GM21447 (cell line): ENCODE results near the gene CITED2.

Experiments used
- ATAC-seq: cut with Tn5 transposase; IDR thresholded peaks from one replicate; pipeline ENCODE4 v1.9.1; 2021; ENCODE audit not compliant: unreplicated experiment

Gene CITED2

GRCh38 chr6:139386404-139386803, 12.0 kb upstream of the CITED2 start:
- ATAC-seq = no peak

- no peak for ATAC-seq
Measured at GRCh38 chr6:139381216-139381865, 6.9 kb upstream of the CITED2 start.

- no peak for ATAC-seq
Measured at GRCh38 chr6:139380611-139381010, 6.2 kb upstream of the CITED2 start.

GRCh38 chr6:139380168-139380567, 5.7 kb upstream of the CITED2 start:
- no peak for ATAC-seq

- ATAC-seq = no peak
Measured at GRCh38 chr6:139378882-139379341, 4.5 kb upstream of the CITED2 start.

- ATAC-seq = no peak
Measured at GRCh38 chr6:139378226-139378625, 3.8 kb upstream of the CITED2 start.

GRCh38 chr6:139376604-139377218, 2.3 kb upstream of the CITED2 start:
- no peak for ATAC-seq

- no peak for ATAC-seq
Measured at GRCh38 chr6:139376017-139376330, 1.5 kb upstream of the CITED2 start.

- peak; percentile 51 for ATAC-seq
Measured at GRCh38 chr6:139375226-139376016, 973 bp upstream of the CITED2 start.

- ATAC-seq = peak; percentile 23
Measured at GRCh38 chr6:139373928-139374356, 506 bp downstream of the CITED2 start.

GRCh38 chr6:139373154-139373927, 1.1 kb downstream of the CITED2 start:
- peak; percentile 20 for ATAC-seq

GRCh38 chr6:139372326-139373153, 1.9 kb downstream of the CITED2 start:
- ATAC-seq = no peak

- no peak for ATAC-seq
Measured at GRCh38 chr6:139371421-139372203, 2.8 kb downstream of the CITED2 start.

GRCh38 chr6:139370999-139371345, 3.5 kb downstream of the CITED2 start:
- no peak for ATAC-seq

GRCh38 chr6:139370283-139370998, 4.0 kb downstream of the CITED2 start:
- ATAC-seq = no peak

- ATAC-seq = no peak
Measured at GRCh38 chr6:139369568-139370282, 4.7 kb downstream of the CITED2 start.

GRCh38 chr6:139369068-139369467, 5.4 kb downstream of the CITED2 start:
- no peak for ATAC-seq

GRCh38 chr6:139368661-139369060, 5.8 kb downstream of the CITED2 start:
- no peak for ATAC-seq
